ENCODE measurements around the gene TMEM129.
A peak's percentile ranks its signal among the peaks of the same experiment; 100 is the strongest.

TMEM129 gene

GRCh38 chr4:1727117-1728031 lies 6.3 kb upstream of the TMEM129 start:
- DNase-seq (ENCODE audit: extremely low read depth, insufficient read length), result no peak

DNA sequence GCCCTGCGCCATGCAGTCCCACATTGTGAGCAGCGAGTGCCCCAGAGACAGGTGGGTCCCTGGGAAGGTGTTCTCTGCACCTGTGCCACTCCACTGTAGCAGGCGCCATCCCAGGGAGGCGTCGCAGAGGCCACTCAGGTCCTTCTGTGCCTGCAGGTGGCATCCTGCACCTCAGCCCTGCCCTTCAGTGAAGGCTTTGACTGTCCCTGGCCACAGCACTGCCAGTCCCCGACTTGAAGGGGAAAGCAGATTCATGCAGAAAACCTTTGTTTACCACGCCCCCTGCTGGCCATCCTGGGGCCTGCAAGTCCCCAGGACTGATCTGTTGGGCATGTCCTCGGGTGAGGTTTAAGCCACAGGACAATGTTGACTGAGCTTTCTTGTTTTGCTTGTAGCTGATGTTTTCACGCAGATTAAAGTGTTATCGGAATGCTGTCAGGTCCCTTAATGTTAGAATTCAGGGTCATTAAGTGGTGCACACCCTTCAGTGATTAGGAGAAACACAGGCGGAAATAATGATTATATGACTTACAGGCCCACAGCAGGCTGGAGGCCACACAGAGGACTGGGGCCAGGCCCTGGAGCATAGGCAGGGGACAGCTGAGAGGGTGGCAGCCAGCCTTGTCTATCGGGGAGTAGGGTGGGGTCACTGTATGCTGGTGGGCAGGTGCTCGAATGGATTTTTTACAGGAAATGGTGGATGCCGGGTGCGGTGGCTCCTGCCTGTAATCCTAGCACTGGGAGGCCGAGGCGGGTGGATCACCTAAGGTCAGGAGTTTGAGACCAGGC lies 5.2 kb upstream of the TMEM129 start:
- DNase-seq (ENCODE audit: extremely low read depth, insufficient read length), result peak; percentile 70
- peak; percentile 97 for TF ChIP-seq CTCF (IDR thresholded peaks at IDR 0.05; ENCODE audit: insufficient read depth, low read length, poor library complexity, severe bottlenecking)
- Histone ChIP-seq H3K36me3 (ENCODE audit: control insufficient read depth, insufficient read depth, low read length) (peaks cover 44% of the 10 kb centered on the region), H3K4me3 (replicated peaks; ENCODE audit: low read depth, low read length) (no peak overlapping the region), H3K27me3 (replicated peaks; ENCODE audit: control insufficient read depth, insufficient read depth, low read length) (no peaks in the 10 kb centered on the region)

More at GRCh38 chr4:1727117-1728031, 6.3 kb upstream of the TMEM129 start:
- Histone ChIP-seq H3K27me3 (replicated peaks; ENCODE audit: control insufficient read depth, insufficient read depth, low read length) (no peaks in the 10 kb centered on the region), H3K4me3 (replicated peaks; ENCODE audit: low read depth, low read length) (no peak overlapping the region), H3K36me3 (ENCODE audit: control insufficient read depth, insufficient read depth, low read length) (peaks cover 47% of the 10 kb centered on the region)
- TF ChIP-seq CTCF (IDR thresholded peaks at IDR 0.05; ENCODE audit: insufficient read depth, low read length, poor library complexity, severe bottlenecking), result no peak

- H3K36me3 ChIP-seq (ENCODE audit: control insufficient read depth, insufficient read depth, low read length), result peaks cover 38% of the 10 kb centered on the region
Observed at GRCh38 chr4:1725521-1725920, 4.4 kb upstream of the TMEM129 start.

GRCh38 chr4:1723131-1723801 lies 2.1 kb upstream of the TMEM129 start:
- peak; percentile 59 for DNase-seq (ENCODE audit: extremely low read depth, insufficient read length)
- H3K4me3 ChIP-seq (replicated peaks; ENCODE audit: low read depth, low read length), result peak overlapping the region; percentile 89
- no peaks in the 10 kb centered on the region for H3K27me3 ChIP-seq (replicated peaks; ENCODE audit: control insufficient read depth, insufficient read depth, low read length)
- peaks cover 27% of the 10 kb centered on the region for H3K36me3 ChIP-seq (ENCODE audit: control insufficient read depth, insufficient read depth, low read length)
- TF ChIP-seq CTCF (IDR thresholded peaks at IDR 0.05; ENCODE audit: insufficient read depth, low read length, poor library complexity, severe bottlenecking), result no peak

More at GRCh38 chr4:1725521-1725920, 4.4 kb upstream of the TMEM129 start:
- H3K4me3 ChIP-seq (replicated peaks; ENCODE audit: low read depth, low read length), result no peak overlapping the region
- no peaks in the 10 kb centered on the region for H3K27me3 ChIP-seq (replicated peaks; ENCODE audit: control insufficient read depth, insufficient read depth, low read length)
- DNase-seq (ENCODE audit: extremely low read depth, insufficient read length), result no peak
- no peak for TF ChIP-seq CTCF (IDR thresholded peaks at IDR 0.05; ENCODE audit: insufficient read depth, low read length, poor library complexity, severe bottlenecking)

DNA sequence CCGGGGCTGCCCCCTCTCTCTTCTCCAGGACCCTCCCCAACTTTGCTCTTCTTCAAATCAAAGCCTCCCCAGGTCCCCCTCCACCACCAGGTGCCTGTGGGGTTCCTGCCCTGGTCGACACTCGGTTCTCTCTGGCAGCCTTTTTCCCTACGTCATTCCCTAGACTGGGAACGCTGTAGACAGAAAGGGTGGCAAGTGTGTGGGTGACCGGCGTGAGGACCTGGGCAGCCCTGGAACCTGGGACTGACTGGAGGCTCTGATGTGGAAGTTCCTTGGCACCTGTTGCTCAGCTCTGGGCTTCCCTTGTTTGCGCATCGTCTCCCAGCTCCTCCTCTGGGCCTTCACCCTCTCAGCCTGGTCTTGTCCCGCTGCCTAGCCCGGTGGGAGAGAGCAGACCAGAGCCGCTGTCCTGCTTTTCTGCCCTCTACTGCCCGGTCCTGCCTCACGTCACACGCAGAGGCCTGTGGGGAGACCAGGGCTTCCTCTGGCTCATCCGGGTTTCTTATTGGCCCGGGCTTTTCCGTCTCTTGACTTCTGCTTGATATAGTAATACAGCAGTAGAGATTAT lies 1.5 kb upstream of the TMEM129 start:
- H3K4me3 ChIP-seq (replicated peaks; ENCODE audit: low read depth, low read length), result peak overlapping the region; percentile 89
- peaks cover 27% of the 10 kb centered on the region for H3K36me3 ChIP-seq (ENCODE audit: control insufficient read depth, insufficient read depth, low read length)
- H3K27me3 ChIP-seq (replicated peaks; ENCODE audit: control insufficient read depth, insufficient read depth, low read length), result no peaks in the 10 kb centered on the region
- no peak for TF ChIP-seq CTCF (IDR thresholded peaks at IDR 0.05; ENCODE audit: insufficient read depth, low read length, poor library complexity, severe bottlenecking)
- DNase-seq (ENCODE audit: extremely low read depth, insufficient read length), result no peak

Measured in GM06990 (cell line).